T follicular helper cell (primary cell): ENCODE results near the gene FUT8.
"Not testable (repeated sequence)": the region's sequence is repeated elsewhere in the genome, so short reads cannot be mapped to it uniquely, and the experiment has no call there.

Experiments used
- DNase-seq: peaks from one replicate; pipeline ENCODE4 v3.0.0-alpha.2; 2020; ENCODE audit warnings: low read depth

FUT8 gene

GRCh38 chr14:65716813-65717212, 304.3 kb downstream of the FUT8 start:
- DNase-seq: not testable (repeated sequence)

DNA sequence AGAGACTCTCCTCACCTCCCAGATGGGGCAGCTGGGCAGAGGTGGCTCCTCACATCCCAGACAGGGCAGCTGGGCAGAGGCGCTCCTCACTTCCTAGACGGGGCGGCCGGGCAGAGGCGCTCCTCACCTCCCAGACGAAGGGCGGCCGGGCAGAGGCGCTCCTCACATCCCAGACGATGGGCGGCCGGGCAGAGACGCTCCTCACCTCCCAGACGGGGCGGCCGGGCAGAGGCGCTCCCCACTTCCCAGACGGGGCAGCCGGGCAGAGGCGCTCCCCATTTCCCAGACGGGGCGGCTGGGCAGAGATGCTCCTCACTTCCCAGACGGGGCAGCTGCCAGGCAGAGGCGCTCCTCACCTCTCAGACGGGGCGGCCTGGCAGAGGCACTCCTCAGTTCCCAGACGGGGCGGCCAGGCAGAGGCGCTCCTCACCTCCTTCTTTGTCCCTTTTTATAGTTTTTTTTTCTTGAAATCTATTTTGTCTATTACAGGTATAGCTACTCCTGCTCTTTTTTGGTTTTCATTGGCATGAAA, 304.9 kb downstream of the FUT8 start:
- DNase-seq: not testable (repeated sequence)

GRCh38 chr14:65718629-65719028, 306.1 kb downstream of the FUT8 start:
- no peak for DNase-seq

DNA sequence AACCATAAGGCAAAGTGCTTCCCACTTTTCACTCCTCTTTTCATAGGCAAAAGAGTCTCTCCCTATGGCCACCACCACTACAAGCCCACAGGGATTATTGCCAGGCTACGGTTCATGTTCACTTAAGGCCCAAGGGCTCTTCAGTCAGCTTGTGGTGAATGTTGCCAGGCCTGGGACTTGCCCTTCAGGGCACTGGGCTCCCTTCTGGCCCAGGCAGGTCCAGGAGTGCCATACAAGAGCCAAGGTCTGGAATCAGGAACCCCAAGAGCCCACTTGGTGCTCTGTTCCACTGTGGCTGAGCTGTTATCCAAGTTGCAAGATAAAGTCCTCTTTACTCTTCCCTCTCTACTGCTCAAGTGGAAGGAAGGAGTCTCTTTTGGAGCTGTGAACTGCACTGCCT, 307.6 kb downstream of the FUT8 start:
- no peak for DNase-seq

DNA sequence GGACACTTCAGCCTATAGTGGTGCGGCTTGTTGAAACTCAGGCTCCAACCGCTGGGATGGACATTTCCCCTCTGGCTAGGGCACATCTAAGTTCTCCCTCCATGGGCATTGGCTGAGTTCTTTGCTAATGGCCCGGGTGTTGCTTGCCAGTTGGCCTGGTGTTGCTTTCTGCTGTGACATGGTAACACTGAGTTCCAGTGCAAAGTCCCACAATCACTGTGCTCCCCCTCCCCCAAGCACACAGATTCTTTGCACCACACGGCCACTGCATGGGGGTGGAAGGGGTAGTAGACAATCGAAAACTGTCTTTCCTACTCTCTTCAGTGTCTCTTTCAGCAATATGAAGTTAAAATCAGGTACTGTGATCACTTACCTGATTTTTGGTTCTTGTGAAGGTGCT, 308.2 kb downstream of the FUT8 start:
- no peak for DNase-seq

GRCh38 chr14:65723348-65723747, 310.8 kb downstream of the FUT8 start:
- DNase-seq: no peak

GRCh38 chr14:65728604-65729003, 316.1 kb downstream of the FUT8 start:
- DNase-seq: no peak

DNA sequence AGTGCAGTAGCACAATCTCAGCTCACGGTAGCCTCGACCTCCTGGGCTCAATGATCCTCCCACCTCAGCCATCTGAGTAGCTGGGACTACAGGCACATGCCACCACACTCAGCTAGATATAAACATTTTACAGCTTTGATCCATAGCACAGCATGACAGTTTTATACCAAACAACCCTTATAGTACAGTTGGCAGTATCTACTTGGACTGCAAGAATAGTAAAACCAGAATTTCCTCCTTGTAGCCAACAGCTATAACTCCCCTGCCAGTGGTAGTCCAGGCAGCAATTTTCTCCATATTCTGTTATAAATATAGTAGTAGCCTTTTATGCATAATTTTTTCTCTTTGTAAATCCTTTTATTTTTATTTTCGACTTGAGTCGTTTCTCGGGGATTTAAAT, 317.0 kb downstream of the FUT8 start:
- DNase-seq: no peak

GRCh38 chr14:65731933-65732506, 319.5 kb downstream of the FUT8 start:
- DNase-seq: no peak

GRCh38 chr14:65738339-65738738, 325.8 kb downstream of the FUT8 start:
- DNase-seq: no peak

- DNase-seq: no peak
These were observed 333.1 kb downstream of the FUT8 start for GRCh38 chr14:65745396-65746190.

- DNase-seq: no peak
These were observed 336.3 kb downstream of the FUT8 start for GRCh38 chr14:65748796-65749195.

- DNase-seq: no peak
These were observed 336.8 kb downstream of the FUT8 start for GRCh38 chr14:65749287-65749686.

DNA sequence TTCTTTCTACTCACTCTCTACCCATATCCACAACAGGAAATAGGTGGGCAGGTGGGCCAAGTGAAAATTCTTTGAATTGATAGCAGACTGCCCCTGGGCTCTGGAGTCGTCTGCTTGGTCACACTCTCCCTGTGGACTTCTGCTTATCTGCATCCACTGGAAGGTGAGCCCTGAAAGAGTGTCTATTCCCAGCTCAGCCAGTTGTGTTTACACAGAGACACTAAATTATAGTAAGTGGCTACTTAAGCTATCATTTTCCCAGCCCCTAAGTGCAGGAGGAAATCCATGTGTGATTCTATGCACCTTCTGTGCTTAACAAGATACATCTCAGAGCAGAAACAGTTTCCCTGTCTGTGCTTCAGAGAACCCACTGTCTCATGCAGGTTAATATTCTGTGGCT, 338.4 kb downstream of the FUT8 start:
- no peak for DNase-seq

DNA sequence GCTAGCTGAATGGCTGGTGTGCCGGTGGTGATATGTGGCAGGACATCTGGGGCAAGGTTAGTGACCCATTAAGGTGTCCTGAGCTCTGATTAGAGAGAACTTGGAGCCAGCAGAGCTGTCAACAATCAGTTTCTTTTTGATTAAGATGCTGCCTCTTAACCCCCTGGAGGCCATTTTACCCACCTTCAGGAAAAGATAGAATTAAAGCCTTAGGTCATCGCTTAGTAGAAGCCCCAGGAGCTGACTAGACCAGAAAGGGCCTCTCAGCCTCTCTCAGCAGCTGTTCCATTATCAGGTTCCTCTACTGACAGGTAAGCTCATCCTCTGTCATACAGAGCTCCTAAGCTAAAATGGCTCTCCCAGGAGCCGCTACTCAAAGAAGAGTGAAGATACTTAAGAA, 339.0 kb downstream of the FUT8 start:
- DNase-seq: no peak

DNA sequence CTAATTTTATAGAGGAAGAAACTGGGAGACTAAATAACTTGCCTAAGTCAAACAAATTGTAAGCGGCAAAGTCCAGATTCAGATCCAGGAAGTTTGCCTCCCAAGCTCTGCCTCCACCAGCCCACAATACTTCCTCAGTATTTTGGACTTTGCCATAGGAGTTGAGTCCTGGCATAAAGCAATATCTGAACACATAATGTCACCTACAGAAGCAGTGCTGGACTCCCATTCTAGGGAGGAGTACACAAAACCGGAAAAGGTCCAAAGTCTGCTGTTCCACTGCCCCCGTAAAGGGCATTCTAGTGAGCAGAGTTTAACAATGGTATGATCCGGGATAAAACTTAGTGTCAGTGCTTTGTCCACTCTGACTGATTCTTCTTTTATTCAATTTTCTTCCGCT, 340.5 kb downstream of the FUT8 start:
- DNase-seq: no peak

- no peak for DNase-seq
These were observed 342.8 kb downstream of the FUT8 start for GRCh38 chr14:65755331-65755730.

GRCh38 chr14:65756880-65757279, 344.4 kb downstream of the FUT8 start:
- no peak for DNase-seq

DNA sequence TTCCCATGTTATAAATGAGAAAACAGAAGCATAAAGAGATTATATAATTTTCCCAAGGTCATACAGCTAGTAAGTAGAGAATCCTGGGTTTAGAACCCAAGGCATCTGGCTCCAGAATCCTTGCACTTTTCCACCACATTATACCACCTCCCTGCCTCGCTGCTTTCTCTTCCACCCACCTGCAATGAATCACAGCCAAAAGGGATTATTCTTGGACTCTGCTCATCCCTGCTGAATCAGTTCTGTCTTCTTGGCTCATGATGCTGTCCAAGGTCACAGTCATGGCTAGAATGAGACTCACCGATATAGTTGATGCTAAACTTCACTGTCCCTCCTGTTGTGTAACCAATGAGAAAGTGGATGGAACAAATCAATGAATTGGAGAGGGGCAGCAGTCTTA, 356.6 kb downstream of the FUT8 start:
- DNase-seq: no peak

- no peak for DNase-seq
These were observed 358.2 kb downstream of the FUT8 start for GRCh38 chr14:65770681-65771080.

GRCh38 chr14:65771271-65771670, 358.7 kb downstream of the FUT8 start:
- DNase-seq: no peak

- DNase-seq: no peak
These were observed 359.9 kb downstream of the FUT8 start for GRCh38 chr14:65772466-65772865.

- DNase-seq: no peak
These were observed 360.5 kb downstream of the FUT8 start for GRCh38 chr14:65772921-65773574.
